ENCODE data around the gene MAMDC2.

DNA sequence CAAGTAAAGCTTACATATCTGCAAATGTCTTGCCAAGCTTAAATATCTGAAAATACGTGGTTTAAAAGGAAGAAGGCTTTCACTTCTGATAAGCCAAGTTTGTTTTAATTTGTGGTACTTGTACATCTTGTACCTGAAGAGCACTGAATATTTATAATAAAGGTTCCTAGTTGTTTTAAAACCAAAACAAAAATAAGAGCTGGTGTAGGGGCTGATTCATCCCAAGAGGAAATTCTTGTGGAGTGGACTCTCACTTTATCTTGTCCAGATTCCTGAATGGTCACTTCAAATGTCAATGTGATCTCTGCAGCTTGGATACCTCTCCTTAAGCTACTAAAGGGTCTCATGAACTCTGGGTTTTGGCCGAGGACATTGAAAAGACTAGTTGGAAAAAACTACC is 29.5 kb downstream of the MAMDC2 start:
- TF ChIP-seq, protein P1, sequence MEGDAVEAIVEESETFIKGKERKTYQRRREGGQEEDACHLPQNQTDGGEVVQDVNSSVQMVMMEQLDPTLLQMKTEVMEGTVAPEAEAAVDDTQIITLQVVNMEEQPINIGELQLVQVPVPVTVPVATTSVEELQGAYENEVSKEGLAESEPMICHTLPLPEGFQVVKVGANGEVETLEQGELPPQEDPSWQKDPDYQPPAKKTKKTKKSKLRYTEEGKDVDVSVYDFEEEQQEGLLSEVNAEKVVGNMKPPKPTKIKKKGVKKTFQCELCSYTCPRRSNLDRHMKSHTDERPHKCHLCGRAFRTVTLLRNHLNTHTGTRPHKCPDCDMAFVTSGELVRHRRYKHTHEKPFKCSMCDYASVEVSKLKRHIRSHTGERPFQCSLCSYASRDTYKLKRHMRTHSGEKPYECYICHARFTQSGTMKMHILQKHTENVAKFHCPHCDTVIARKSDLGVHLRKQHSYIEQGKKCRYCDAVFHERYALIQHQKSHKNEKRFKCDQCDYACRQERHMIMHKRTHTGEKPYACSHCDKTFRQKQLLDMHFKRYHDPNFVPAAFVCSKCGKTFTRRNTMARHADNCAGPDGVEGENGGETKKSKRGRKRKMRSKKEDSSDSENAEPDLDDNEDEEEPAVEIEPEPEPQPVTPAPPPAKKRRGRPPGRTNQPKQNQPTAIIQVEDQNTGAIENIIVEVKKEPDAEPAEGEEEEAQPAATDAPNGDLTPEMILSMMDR (conservative IDR thresholded peaks at IDR 0.05; ENCODE audit: low read depth, low read length), result no peak
- TF ChIP-seq RCOR1 (IDR thresholded peaks at IDR 0.05; ENCODE audit: insufficient replicate concordance, low read length) (no peak), MAFK (IDR thresholded peaks at IDR 0.05; ENCODE audit: low read depth, low read length) (no peak), SMC3 (IDR thresholded peaks at IDR 0.05; ENCODE audit: low read depth, low read length) (no peak), POLR2A (IDR thresholded peaks at IDR 0.05; ENCODE audit: low read depth, low read length) (no peak), MAZ (IDR thresholded peaks at IDR 0.05; ENCODE audit: borderline replicate concordance, low read depth, low read length) (no peak), BHLHE40 (IDR thresholded peaks at IDR 0.05; ENCODE audit: low read depth, low read length) (no peak), RAD21 (IDR thresholded peaks at IDR 0.05; ENCODE audit: low read length) (no peak), RFX5 (IDR thresholded peaks at IDR 0.05; ENCODE audit: low read depth, low read length) (no peak), CEBPB (IDR thresholded peaks at IDR 0.05; ENCODE audit: low read depth, low read length) (no peak), MXI1 (IDR thresholded peaks at IDR 0.05; ENCODE audit: borderline replicate concordance, low read depth, low read length) (no peak), CHD1 (IDR thresholded peaks at IDR 0.05; ENCODE audit: low read depth, low read length) (no peak)
- TF ChIP-seq, protein P2, sequence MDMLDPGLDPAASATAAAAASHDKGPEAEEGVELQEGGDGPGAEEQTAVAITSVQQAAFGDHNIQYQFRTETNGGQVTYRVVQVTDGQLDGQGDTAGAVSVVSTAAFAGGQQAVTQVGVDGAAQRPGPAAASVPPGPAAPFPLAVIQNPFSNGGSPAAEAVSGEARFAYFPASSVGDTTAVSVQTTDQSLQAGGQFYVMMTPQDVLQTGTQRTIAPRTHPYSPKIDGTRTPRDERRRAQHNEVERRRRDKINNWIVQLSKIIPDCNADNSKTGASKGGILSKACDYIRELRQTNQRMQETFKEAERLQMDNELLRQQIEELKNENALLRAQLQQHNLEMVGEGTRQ (IDR thresholded peaks at IDR 0.05; ENCODE audit: low read depth, low read length), result no peak
- TF ChIP-seq, protein P3, sequence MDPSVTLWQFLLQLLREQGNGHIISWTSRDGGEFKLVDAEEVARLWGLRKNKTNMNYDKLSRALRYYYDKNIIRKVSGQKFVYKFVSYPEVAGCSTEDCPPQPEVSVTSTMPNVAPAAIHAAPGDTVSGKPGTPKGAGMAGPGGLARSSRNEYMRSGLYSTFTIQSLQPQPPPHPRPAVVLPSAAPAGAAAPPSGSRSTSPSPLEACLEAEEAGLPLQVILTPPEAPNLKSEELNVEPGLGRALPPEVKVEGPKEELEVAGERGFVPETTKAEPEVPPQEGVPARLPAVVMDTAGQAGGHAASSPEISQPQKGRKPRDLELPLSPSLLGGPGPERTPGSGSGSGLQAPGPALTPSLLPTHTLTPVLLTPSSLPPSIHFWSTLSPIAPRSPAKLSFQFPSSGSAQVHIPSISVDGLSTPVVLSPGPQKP (IDR thresholded peaks at IDR 0.05; ENCODE audit: borderline replicate concordance, low read depth, low read length), result no peak

Data from IMR-90 (cell line).